Kidney epithelial cell (primary cell): Measurements from ENCODE around the gene BMPR2. TPM values are rescaled to one million over a fixed set of nuclear protein-coding genes. Genes with fewer than 3 reads are reported as not detected.
"Not testable (repeated sequence)": the region's sequence is repeated elsewhere in the genome, so short reads cannot be mapped to it uniquely, and the experiment has no call there.

Experiments
- DNase-seq: peaks from one replicate; pipeline ENCODE4 v3.0.0-alpha.2; 2010; ENCODE audit warnings: low read depth
- H3K27me3 ChIP-seq: 2 replicates; pipeline ENCODE4 v1.6.0; 2011; ENCODE audit warnings: low read length; ENCODE audit not compliant: control insufficient read depth, insufficient read depth
- H3K36me3 ChIP-seq: 2 replicates; pipeline ENCODE4 v1.5.1; 2011; ENCODE audit warnings: low read length; ENCODE audit not compliant: control insufficient read depth, insufficient read depth
- H3K4me3 ChIP-seq: 2 replicates; pipeline ENCODE4 v1.5.1; 2011; ENCODE audit warnings: low read depth, mild to moderate bottlenecking, control low read depth, low read length
- CTCF ChIP-seq: IDR thresholded peaks from 2 replicates; pipeline ENCODE4 v1.5.1; 2011; ENCODE audit warnings: mild to moderate bottlenecking, moderate library complexity, low read length, control low read depth, inconsistent platforms; ENCODE audit not compliant: insufficient read depth, poor library complexity, severe bottlenecking
- total RNA-seq: library from RNA; depleted of rRNA; stranded (reverse); fragments of >200 nt; gene quantifications from 2 replicates; pipeline ENCODE4 v1.2.3, GENCODE V29; 2015

Gene BMPR2
- total RNA-seq, 1 donor from 2014 or later: 44.8 TPM

- no peak overlapping the region for H3K4me3 ChIP-seq
- DNase-seq: no peak
- no peak for TF ChIP-seq CTCF
- H3K27me3 ChIP-seq: no peaks in the 10 kb centered on the region
- H3K36me3 ChIP-seq: no peaks in the 10 kb centered on the region
Observed at GRCh38 chr2:202432776-202433175, 56.6 kb downstream of the BMPR2 start.

GRCh38 chr2:202434472-202434871 lies 58.3 kb downstream of the BMPR2 start:
- H3K4me3 ChIP-seq: no peak overlapping the region
- TF ChIP-seq CTCF: no peak

GRCh38 chr2:202436626-202437025 lies 60.5 kb downstream of the BMPR2 start:
- no peaks in the 10 kb centered on the region for H3K27me3 ChIP-seq
- H3K4me3 ChIP-seq: no peak overlapping the region
- no peaks in the 10 kb centered on the region for H3K36me3 ChIP-seq
- no peak for TF ChIP-seq CTCF
- no peak for DNase-seq

More at GRCh38 chr2:202434472-202434871, 58.3 kb downstream of the BMPR2 start:
- no peaks in the 10 kb centered on the region for H3K27me3 ChIP-seq
- no peak for DNase-seq
- no peaks in the 10 kb centered on the region for H3K36me3 ChIP-seq

- H3K4me3 ChIP-seq, H3K36me3 ChIP-seq: not testable (repeated sequence)
Observed at GRCh38 chr2:202440117-202440516, 64.0 kb downstream of the BMPR2 start.

GRCh38 chr2:202442882-202443281 lies 66.8 kb downstream of the BMPR2 start:
- Histone ChIP-seq H3K27me3 (no peaks in the 10 kb centered on the region), H3K36me3 (no peaks in the 10 kb centered on the region), H3K4me3 (no peak overlapping the region)
- no peak for DNase-seq
- no peak for TF ChIP-seq CTCF

More at GRCh38 chr2:202440117-202440516, 64.0 kb downstream of the BMPR2 start:
- H3K27me3 ChIP-seq, DNase-seq: not testable (repeated sequence)

- DNase-seq: no peak
- no peaks in the 10 kb centered on the region for H3K27me3 ChIP-seq
- no peaks in the 10 kb centered on the region for H3K36me3 ChIP-seq
- no peak overlapping the region for H3K4me3 ChIP-seq
- TF ChIP-seq CTCF: no peak
Observed at GRCh38 chr2:202444000-202444399, 67.9 kb downstream of the BMPR2 start.
